ENCODE measurements around the gene DACH2. TPM values are rescaled to one million over a fixed set of nuclear protein-coding genes. Genes with fewer than 3 reads are reported as not detected.

Gene DACH2
- total and polyA plus RNA-seq, 9 of the 15 experiments (the other 6 are each of a cell fraction or from before 2014, with no cell fraction given), result not detected

DNA sequence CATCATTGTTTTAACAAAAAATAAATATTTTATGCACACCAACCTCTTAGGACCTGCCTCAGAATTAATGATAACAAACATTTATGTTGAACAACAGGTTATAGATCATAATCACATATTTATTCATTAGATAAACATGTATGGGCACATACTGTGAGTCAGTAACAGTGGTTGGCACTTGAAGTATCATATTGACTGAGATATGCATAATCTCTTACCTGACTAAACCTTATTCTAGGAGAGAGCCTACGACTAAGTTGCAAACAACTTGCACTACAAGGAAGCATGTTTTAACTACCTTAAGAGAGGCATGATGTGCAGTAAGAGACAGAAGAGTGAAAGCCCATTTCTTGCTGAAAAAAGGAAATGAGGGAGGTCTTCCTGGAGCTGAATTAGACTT lies 6.5 kb upstream of the DACH2 start (continued):
- TF ChIP-seq, protein P1, sequence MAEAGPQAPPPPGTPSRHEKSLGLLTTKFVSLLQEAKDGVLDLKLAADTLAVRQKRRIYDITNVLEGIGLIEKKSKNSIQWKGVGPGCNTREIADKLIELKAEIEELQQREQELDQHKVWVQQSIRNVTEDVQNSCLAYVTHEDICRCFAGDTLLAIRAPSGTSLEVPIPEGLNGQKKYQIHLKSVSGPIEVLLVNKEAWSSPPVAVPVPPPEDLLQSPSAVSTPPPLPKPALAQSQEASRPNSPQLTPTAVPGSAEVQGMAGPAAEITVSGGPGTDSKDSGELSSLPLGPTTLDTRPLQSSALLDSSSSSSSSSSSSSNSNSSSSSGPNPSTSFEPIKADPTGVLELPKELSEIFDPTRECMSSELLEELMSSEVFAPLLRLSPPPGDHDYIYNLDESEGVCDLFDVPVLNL (CRISPR knock-in tag; IDR thresholded peaks at IDR 0.05; ENCODE audit: low read depth), result no peak
- TF ChIP-seq POLR3A (IDR thresholded peaks at IDR 0.05; ENCODE audit: borderline replicate concordance, extremely low read depth, insufficient read depth, insufficient read length) (no peak), MCM7 (IDR thresholded peaks at IDR 0.05) (no peak), ZBTB7A (IDR thresholded peaks at IDR 0.05; ENCODE audit: borderline replicate concordance, control insufficient read depth, low read depth, low read length) (no peak), ZNF124 (CRISPR knock-in tag; IDR thresholded peaks at IDR 0.05) (no peak), FOXA3 (CRISPR knock-in tag; conservative IDR thresholded peaks at IDR 0.05 in 1 of 2, IDR thresholded peaks at IDR 0.05 in 1 of 2) (no peak), TRIM28 (IDR thresholded peaks at IDR 0.05) (no peak), ZBTB17 (CRISPR knock-in tag; IDR thresholded peaks at IDR 0.05) (no peak)

DNA sequence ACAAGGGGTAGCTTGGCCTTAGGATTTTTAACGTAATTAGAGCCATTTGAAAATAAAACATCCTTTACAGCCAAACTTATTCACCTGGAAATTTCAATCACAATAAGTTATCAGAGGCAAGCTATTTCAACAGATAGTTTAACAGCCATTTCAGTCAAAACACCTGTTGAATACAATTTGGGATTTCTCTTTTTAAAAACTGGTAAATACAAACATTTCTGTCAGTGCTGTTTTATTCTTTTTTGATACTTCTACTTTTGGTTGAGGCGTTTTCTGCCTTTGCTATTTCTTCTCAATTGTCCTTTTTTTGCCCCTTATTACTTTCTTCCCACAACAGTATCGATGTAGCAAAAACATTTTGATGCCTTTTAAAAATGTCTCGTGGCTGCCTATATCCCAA lies 2.1 kb upstream of the DACH2 start:
- DNase-seq (ENCODE audit: extremely low read depth in 1 of 4, low spot score in 3 of 4) (no peak), ATAC-seq (no peak), FAIRE-seq (no peak)
- ChIA-PET CTCF (ENCODE audit: low intra/inter-chr PET ratio) (no interaction called here), POLR2A (no interaction called here)
- Histone ChIP-seq H3K27ac (ENCODE audit: extremely low read depth, low read depth, low read length) (no peak overlapping the region), H3K4me3 (no peak overlapping the region), H3K9ac (ENCODE audit: insufficient read depth in 1 of 2, low read depth in 2 of 2, low read length in 2 of 2) (no peak overlapping the region), H3K4me2 (ENCODE audit: insufficient read depth, low read length) (no peak overlapping the region), H3K36me3 (ENCODE audit: control insufficient read depth, insufficient read depth, low read length) (no peaks in the 10 kb centered on the region), H3K9me1 (ENCODE audit: control insufficient read depth, insufficient read depth, low read length) (no peaks in the 10 kb centered on the region), H3K9me3 (replicated peaks; ENCODE audit: control insufficient read depth, insufficient read depth, low read depth, low read length) (no peaks in the 10 kb centered on the region), H3K27me3 (ENCODE audit: control insufficient read depth in 2 of 2, insufficient read depth in 2 of 2, low read length in 2 of 2) (peaks cover 0 to 6% of the 10 kb centered on the region in 2 experiments; a peak in 1 of 5 replicates), H2AFZ (ENCODE audit: low read depth, low read length) (no peak overlapping the region), H3K79me2 (ENCODE audit: control insufficient read depth, insufficient read depth, low read length) (no peaks in the 10 kb centered on the region), H3K4me1 (replicated peaks in 1 of 2; ENCODE audit: control insufficient read depth in 2 of 2, insufficient read depth in 2 of 2, low read length in 2 of 2) (no peaks in the 10 kb centered on the region; a peak in 1 of 5 replicates), H4K20me1 (replicated peaks; ENCODE audit: control insufficient read depth, insufficient read depth, low read length) (no peaks in the 10 kb centered on the region)
- intact Hi-C loops (cut with micrococcal nuclease), result no loop called here
- 0% methylated on average over 4 of the region's 4 CpGs for WGBS (ENCODE audit: insufficient coverage, low coverage, missing lambda C conversion rate)
- no TSS peak for BruUV-seq (replicated peaks)
- in situ Hi-C loops (cut with MboI), result no loop called here
- TF ChIP-seq MECOM (CRISPR knock-in tag; IDR thresholded peaks at IDR 0.05), result no peak
- TF ChIP-seq, protein P2, sequence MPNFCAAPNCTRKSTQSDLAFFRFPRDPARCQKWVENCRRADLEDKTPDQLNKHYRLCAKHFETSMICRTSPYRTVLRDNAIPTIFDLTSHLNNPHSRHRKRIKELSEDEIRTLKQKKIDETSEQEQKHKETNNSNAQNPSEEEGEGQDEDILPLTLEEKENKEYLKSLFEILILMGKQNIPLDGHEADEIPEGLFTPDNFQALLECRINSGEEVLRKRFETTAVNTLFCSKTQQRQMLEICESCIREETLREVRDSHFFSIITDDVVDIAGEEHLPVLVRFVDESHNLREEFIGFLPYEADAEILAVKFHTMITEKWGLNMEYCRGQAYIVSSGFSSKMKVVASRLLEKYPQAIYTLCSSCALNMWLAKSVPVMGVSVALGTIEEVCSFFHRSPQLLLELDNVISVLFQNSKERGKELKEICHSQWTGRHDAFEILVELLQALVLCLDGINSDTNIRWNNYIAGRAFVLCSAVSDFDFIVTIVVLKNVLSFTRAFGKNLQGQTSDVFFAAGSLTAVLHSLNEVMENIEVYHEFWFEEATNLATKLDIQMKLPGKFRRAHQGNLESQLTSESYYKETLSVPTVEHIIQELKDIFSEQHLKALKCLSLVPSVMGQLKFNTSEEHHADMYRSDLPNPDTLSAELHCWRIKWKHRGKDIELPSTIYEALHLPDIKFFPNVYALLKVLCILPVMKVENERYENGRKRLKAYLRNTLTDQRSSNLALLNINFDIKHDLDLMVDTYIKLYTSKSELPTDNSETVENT (CRISPR knock-in tag; IDR thresholded peaks at IDR 0.05), result no peak
- TF ChIP-seq, protein P3, sequence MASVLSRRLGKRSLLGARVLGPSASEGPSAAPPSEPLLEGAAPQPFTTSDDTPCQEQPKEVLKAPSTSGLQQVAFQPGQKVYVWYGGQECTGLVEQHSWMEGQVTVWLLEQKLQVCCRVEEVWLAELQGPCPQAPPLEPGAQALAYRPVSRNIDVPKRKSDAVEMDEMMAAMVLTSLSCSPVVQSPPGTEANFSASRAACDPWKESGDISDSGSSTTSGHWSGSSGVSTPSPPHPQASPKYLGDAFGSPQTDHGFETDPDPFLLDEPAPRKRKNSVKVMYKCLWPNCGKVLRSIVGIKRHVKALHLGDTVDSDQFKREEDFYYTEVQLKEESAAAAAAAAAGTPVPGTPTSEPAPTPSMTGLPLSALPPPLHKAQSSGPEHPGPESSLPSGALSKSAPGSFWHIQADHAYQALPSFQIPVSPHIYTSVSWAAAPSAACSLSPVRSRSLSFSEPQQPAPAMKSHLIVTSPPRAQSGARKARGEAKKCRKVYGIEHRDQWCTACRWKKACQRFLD (CRISPR knock-in tag; IDR thresholded peaks at IDR 0.05), result no peak

All from K562 (cell line).